HEK293 (cell line): ENCODE data around the gene SLC25A31.
A peak's percentile ranks its signal among the peaks of the same experiment; 100 is the strongest.

Source experiments
- FEZF1 ChIP-seq: fragments of 450-650 bp; formaldehyde crosslinking; IDR thresholded peaks from 2 replicates; pipeline ENCODE4 v1.5.1; 2016; ENCODE audit warnings: missing biosample characterization, missing genetic modification characterization
- GLIS1 ChIP-seq: fragments of 450-650 bp; formaldehyde crosslinking; IDR thresholded peaks from 2 replicates; pipeline ENCODE4 v1.5.1; 2016; ENCODE audit warnings: missing biosample characterization, missing genetic modification characterization
- GLIS2 ChIP-seq: fragments of 450-650 bp; formaldehyde crosslinking; IDR thresholded peaks from 2 replicates; pipeline ENCODE4 v1.5.1; 2016; ENCODE audit warnings: missing biosample characterization, missing genetic modification characterization
- IKZF3 ChIP-seq: fragments of 450-650 bp; IDR thresholded peaks from 2 replicates; pipeline ENCODE4 v1.5.0; 2018; ENCODE audit warnings: missing biosample characterization, mild to moderate bottlenecking, missing genetic modification characterization, moderate library complexity
- MYNN ChIP-seq: fragments of 450-650 bp; formaldehyde crosslinking; IDR thresholded peaks from 2 replicates; pipeline ENCODE4 v1.5.1; 2016; ENCODE audit warnings: missing biosample characterization, missing genetic modification characterization, borderline replicate concordance
- YY1 ChIP-seq: fragments of 450-650 bp; formaldehyde crosslinking; IDR thresholded peaks from 2 replicates; pipeline ENCODE4 v1.5.1; 2018; ENCODE audit warnings: missing biosample characterization, missing genetic modification characterization
- ZBTB7A ChIP-seq: fragments of 450-650 bp; formaldehyde crosslinking; IDR thresholded peaks from 2 replicates; pipeline ENCODE4 v1.5.1; 2016; ENCODE audit warnings: low read depth, missing biosample characterization, missing genetic modification characterization
- ZFHX2 ChIP-seq: fragments of 450-650 bp; formaldehyde crosslinking; conservative IDR thresholded peaks from 2 replicates; pipeline ENCODE4 v1.5.1; 2016; ENCODE audit warnings: missing biosample characterization, missing genetic modification characterization
- ZFP41 ChIP-seq: fragments of 450-650 bp; formaldehyde crosslinking; IDR thresholded peaks from 2 replicates; pipeline ENCODE4 v1.5.1; 2016; ENCODE audit warnings: missing biosample characterization, missing genetic modification characterization, borderline replicate concordance
- ZNF121 ChIP-seq: fragments of 450-650 bp; formaldehyde crosslinking; IDR thresholded peaks from 2 replicates; pipeline ENCODE4 v1.5.1; 2016; ENCODE audit warnings: missing biosample characterization, missing genetic modification characterization
- ZNF16 ChIP-seq: fragments of 450-650 bp; formaldehyde crosslinking; IDR thresholded peaks from 2 replicates; pipeline ENCODE4 v1.5.1; 2016; ENCODE audit warnings: low read depth, missing biosample characterization, missing genetic modification characterization
- ZNF24 ChIP-seq: fragments of 450-650 bp; formaldehyde crosslinking; IDR thresholded peaks from 2 replicates; pipeline ENCODE4 v1.5.1; 2016; ENCODE audit warnings: missing biosample characterization, missing genetic modification characterization
- ZNF302 ChIP-seq: fragments of 450-650 bp; formaldehyde crosslinking; IDR thresholded peaks from 2 replicates; pipeline ENCODE4 v1.5.1; 2016; ENCODE audit warnings: missing biosample characterization, missing genetic modification characterization, low read depth
- ZNF335 ChIP-seq: fragments of 450-650 bp; formaldehyde crosslinking; conservative IDR thresholded peaks from 2 replicates; pipeline ENCODE4 v1.5.1; 2016; ENCODE audit warnings: missing biosample characterization, missing genetic modification characterization
- ZNF394 ChIP-seq: fragments of 450-650 bp; formaldehyde crosslinking; IDR thresholded peaks from 2 replicates; pipeline ENCODE4 v1.5.1; 2016; ENCODE audit warnings: missing biosample characterization, missing genetic modification characterization, mild to moderate bottlenecking, moderate library complexity, borderline replicate concordance
- ZNF544 ChIP-seq: fragments of 450-650 bp; formaldehyde crosslinking; IDR thresholded peaks from 2 replicates; pipeline ENCODE4 v1.5.0; 2017; ENCODE audit warnings: missing biosample characterization, missing genetic modification characterization
- ZNF558 ChIP-seq: fragments of 450-650 bp; formaldehyde crosslinking; IDR thresholded peaks from 2 replicates; pipeline ENCODE4 v1.5.1; 2016; ENCODE audit warnings: missing biosample characterization, missing genetic modification characterization
- ZNF701 ChIP-seq: fragments of 450-650 bp; formaldehyde crosslinking; IDR thresholded peaks from 2 replicates; pipeline ENCODE4 v1.5.1; 2016; ENCODE audit warnings: missing biosample characterization, missing genetic modification characterization
- ZNF785 ChIP-seq: fragments of 450-650 bp; formaldehyde crosslinking; IDR thresholded peaks from 2 replicates; pipeline ENCODE4 v1.5.1; 2016; ENCODE audit warnings: missing biosample characterization, missing genetic modification characterization
- ZNF843 ChIP-seq: fragments of 450-650 bp; formaldehyde crosslinking; IDR thresholded peaks from 2 replicates; pipeline ENCODE4 v1.5.1; 2016; ENCODE audit warnings: missing biosample characterization, missing genetic modification characterization
- ZSCAN23 ChIP-seq: fragments of 450-650 bp; formaldehyde crosslinking; IDR thresholded peaks from 2 replicates; pipeline ENCODE4 v1.5.1; 2016; ENCODE audit warnings: missing biosample characterization, missing genetic modification characterization
- TF ChIP-seq, protein P1 (sequence below): fragments of 450-650 bp; IDR thresholded peaks from 2 replicates; pipeline ENCODE4 v1.5.1; 2018; ENCODE audit warnings: missing biosample characterization, mild to moderate bottlenecking, missing genetic modification characterization
- TF ChIP-seq, protein P2 (sequence below): fragments of 450-650 bp; formaldehyde crosslinking; IDR thresholded peaks from 2 replicates; pipeline ENCODE4 v1.5.1; 2017; ENCODE audit warnings: missing biosample characterization, missing genetic modification characterization
- TF ChIP-seq, protein P3 (sequence below): fragments of 450-650 bp; IDR thresholded peaks from 2 replicates; pipeline ENCODE4 v1.5.1; 2018; ENCODE audit warnings: missing biosample characterization, missing genetic modification characterization
- TF ChIP-seq, protein P4 (sequence below): fragments of 450-650 bp; formaldehyde crosslinking; conservative IDR thresholded peaks from 2 replicates; pipeline ENCODE4 v1.5.1; 2016; ENCODE audit warnings: low read depth, missing biosample characterization, missing genetic modification characterization
- TF ChIP-seq, protein P5 (sequence below): fragments of 450-650 bp; formaldehyde crosslinking; IDR thresholded peaks from 2 replicates; pipeline ENCODE4 v1.5.1; 2016; ENCODE audit warnings: missing biosample characterization, missing genetic modification characterization
- TF ChIP-seq, protein P6 (sequence below): fragments of 450-650 bp; formaldehyde crosslinking; IDR thresholded peaks from 2 replicates; pipeline ENCODE4 v1.5.1; 2016; ENCODE audit warnings: missing biosample characterization, missing genetic modification characterization

SLC25A31 gene

DNA sequence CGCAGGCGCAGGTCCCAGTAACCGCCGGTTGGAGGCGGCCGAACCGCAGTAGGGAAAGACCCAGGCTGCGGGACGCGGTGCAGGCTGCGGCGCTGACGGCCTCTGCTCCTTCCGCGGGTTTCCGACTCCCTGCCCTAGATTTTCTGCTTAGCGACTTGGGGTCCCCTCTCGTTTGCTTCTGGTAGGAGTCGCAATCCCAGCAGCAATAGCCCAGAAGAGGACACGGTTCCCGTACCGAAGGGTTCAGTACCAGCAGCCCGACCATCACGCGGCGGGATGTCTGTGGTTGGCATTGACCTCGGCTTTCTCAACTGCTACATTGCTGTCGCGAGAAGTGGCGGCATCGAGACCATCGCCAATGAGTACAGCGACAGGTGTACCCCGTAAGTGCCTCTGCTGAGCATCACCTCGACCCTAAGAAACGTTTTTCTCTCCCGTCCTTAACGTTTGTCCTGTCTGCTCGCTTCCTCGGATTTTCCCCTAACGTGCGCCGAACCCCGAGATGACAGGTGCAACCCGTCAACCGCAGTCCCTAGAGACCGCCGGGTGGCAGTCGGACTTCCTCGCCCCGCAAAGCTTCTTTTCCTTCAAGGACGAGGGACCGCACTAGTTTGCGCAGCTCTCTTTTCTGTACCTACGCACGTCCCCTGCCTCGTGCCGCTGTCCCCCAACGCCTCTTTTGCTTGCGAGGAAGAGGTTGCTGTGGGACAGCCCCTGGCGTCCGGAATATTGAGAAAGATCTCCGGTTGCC lies 52.2 kb downstream of the SLC25A31 start, which contains the start of gene HSPA4L (continued):
- TF ChIP-seq, protein P1, sequence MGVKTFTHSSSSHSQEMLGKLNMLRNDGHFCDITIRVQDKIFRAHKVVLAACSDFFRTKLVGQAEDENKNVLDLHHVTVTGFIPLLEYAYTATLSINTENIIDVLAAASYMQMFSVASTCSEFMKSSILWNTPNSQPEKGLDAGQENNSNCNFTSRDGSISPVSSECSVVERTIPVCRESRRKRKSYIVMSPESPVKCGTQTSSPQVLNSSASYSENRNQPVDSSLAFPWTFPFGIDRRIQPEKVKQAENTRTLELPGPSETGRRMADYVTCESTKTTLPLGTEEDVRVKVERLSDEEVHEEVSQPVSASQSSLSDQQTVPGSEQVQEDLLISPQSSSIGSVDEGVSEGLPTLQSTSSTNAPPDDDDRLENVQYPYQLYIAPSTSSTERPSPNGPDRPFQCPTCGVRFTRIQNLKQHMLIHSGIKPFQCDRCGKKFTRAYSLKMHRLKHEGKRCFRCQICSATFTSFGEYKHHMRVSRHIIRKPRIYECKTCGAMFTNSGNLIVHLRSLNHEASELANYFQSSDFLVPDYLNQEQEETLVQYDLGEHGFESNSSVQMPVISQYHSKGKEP (tag by site-specific recombination), result no peak
- TF ChIP-seq ZNF701 (no peak), ZNF24 (tag by site-specific recombination) (peak; percentile 58; the same call in 1 of the 2 replicates), ZNF843 (tag by site-specific recombination) (peak; percentile 49; the same call in 1 of the 2 replicates), ZNF785 (tag by site-specific recombination) (no peak), ZBTB7A (tag by site-specific recombination) (no peak), ZFHX2 (tag by site-specific recombination) (no peak), ZNF121 (tag by site-specific recombination) (no peak), ZFP41 (tag by site-specific recombination) (no peak), ZNF16 (no peak), ZSCAN23 (tag by site-specific recombination) (no peak), ZNF302 (tag by site-specific recombination) (no peak), ZNF394 (0 out of 2 replicates have a peak, but pooled peaks have one; percentile 14), IKZF3 (tag by site-specific recombination) (no peak), ZNF558 (tag by site-specific recombination) (no peak), ZNF544 (no peak), ZNF335 (tag by site-specific recombination) (peak; percentile 87), YY1 (no peak), GLIS2 (tag by site-specific recombination) (no peak), MYNN (no peak), FEZF1 (tag by site-specific recombination) (no peak), GLIS1 (tag by site-specific recombination) (0 out of 2 replicates have a peak, but pooled peaks have one; percentile 27)
- TF ChIP-seq, protein P2, sequence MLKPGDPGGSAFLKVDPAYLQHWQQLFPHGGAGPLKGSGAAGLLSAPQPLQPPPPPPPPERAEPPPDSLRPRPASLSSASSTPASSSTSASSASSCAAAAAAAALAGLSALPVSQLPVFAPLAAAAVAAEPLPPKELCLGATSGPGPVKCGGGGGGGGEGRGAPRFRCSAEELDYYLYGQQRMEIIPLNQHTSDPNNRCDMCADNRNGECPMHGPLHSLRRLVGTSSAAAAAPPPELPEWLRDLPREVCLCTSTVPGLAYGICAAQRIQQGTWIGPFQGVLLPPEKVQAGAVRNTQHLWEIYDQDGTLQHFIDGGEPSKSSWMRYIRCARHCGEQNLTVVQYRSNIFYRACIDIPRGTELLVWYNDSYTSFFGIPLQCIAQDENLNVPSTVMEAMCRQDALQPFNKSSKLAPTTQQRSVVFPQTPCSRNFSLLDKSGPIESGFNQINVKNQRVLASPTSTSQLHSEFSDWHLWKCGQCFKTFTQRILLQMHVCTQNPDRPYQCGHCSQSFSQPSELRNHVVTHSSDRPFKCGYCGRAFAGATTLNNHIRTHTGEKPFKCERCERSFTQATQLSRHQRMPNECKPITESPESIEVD, result no peak
- TF ChIP-seq, protein P3, sequence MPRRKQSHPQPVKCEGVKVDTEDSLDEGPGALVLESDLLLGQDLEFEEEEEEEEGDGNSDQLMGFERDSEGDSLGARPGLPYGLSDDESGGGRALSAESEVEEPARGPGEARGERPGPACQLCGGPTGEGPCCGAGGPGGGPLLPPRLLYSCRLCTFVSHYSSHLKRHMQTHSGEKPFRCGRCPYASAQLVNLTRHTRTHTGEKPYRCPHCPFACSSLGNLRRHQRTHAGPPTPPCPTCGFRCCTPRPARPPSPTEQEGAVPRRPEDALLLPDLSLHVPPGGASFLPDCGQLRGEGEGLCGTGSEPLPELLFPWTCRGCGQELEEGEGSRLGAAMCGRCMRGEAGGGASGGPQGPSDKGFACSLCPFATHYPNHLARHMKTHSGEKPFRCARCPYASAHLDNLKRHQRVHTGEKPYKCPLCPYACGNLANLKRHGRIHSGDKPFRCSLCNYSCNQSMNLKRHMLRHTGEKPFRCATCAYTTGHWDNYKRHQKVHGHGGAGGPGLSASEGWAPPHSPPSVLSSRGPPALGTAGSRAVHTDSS (tag by site-specific recombination), result no peak
- TF ChIP-seq, protein P4, sequence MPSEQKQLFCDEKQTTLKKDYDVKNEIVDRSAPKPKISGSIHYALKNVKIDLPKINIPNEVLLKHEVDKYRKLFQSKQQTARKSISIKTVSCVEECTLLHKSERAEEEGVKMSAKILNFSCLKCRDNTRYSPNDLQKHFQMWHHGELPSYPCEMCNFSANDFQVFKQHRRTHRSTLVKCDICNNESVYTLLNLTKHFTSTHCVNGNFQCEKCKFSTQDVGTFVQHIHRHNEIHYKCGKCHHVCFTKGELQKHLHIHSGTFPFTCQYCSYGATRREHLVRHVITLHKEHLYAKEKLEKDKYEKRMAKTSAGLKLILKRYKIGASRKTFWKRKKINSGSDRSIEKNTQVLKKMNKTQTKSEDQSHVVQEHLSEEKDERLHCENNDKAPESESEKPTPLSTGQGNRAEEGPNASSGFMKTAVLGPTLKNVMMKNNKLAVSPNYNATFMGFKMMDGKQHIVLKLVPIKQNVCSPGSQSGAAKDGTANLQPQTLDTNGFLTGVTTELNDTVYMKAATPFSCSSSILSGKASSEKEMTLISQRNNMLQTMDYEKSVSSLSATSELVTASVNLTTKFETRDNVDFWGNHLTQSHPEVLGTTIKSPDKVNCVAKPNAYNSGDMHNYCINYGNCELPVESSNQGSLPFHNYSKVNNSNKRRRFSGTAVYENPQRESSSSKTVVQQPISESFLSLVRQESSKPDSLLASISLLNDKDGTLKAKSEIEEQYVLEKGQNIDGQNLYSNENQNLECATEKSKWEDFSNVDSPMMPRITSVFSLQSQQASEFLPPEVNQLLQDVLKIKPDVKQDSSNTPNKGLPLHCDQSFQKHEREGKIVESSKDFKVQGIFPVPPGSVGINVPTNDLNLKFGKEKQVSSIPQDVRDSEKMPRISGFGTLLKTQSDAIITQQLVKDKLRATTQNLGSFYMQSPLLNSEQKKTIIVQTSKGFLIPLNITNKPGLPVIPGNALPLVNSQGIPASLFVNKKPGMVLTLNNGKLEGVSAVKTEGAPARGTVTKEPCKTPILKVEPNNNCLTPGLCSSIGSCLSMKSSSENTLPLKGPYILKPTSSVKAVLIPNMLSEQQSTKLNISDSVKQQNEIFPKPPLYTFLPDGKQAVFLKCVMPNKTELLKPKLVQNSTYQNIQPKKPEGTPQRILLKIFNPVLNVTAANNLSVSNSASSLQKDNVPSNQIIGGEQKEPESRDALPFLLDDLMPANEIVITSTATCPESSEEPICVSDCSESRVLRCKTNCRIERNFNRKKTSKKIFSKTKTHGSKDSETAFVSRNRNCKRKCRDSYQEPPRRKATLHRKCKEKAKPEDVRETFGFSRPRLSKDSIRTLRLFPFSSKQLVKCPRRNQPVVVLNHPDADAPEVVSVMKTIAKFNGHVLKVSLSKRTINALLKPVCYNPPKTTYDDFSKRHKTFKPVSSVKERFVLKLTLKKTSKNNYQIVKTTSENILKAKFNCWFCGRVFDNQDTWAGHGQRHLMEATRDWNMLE, result no peak
- TF ChIP-seq, protein P5, sequence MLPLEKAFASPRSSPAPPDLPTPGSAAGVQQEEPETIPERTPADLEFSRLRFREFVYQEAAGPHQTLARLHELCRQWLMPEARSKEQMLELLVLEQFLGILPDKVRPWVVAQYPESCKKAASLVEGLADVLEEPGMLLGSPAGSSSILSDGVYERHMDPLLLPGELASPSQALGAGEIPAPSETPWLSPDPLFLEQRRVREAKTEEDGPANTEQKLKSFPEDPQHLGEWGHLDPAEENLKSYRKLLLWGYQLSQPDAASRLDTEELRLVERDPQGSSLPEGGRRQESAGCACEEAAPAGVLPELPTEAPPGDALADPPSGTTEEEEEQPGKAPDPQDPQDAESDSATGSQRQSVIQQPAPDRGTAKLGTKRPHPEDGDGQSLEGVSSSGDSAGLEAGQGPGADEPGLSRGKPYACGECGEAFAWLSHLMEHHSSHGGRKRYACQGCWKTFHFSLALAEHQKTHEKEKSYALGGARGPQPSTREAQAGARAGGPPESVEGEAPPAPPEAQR (tag by site-specific recombination), result no peak
- TF ChIP-seq, protein P6, sequence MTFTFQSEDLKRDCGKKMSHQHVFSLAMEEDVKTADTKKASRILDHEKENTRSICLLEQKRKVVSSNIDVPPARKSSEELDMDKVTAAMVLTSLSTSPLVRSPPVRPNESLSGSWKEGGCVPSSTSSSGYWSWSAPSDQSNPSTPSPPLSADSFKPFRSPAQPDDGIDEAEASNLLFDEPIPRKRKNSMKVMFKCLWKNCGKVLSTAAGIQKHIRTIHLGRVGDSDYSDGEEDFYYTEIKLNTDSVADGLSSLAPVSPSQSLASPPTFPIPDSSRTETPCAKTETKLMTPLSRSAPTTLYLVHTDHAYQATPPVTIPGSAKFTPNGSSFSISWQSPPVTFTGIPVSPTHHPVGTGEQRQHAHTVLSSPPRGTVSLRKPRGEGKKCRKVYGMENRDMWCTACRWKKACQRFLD, result no peak
